IPS-18a (cell line): Measurements from ENCODE around the gene RAPH1.

ENCODE experiments used
- H3K27ac ChIP-seq: one replicate; pipeline ENCODE4 v1.5.1; 2013; ENCODE audit warnings: low read length
- H3K27me3 ChIP-seq: one replicate; pipeline ENCODE4 v1.6.1; 2013; ENCODE audit warnings: mild to moderate bottlenecking, low read length; ENCODE audit not compliant: control insufficient read depth, insufficient read depth
- H3K36me3 ChIP-seq: one replicate; pipeline ENCODE4 v1.6.1; 2013; ENCODE audit warnings: low read depth, low read length; ENCODE audit not compliant: control insufficient read depth
- H3K4me1 ChIP-seq: one replicate; pipeline ENCODE4 v1.6.1; 2013; ENCODE audit warnings: low read depth, low read length; ENCODE audit not compliant: control insufficient read depth
- H3K4me3 ChIP-seq: one replicate; pipeline ENCODE4 v1.5.1; 2013; ENCODE audit warnings: low read length
- H3K9ac ChIP-seq: one replicate; pipeline ENCODE4 v1.6.1; 2013; ENCODE audit warnings: mild to moderate bottlenecking, low read length, moderate library complexity
- H3K9me3 ChIP-seq: one replicate; pipeline ENCODE4 v1.6.1; 2013; ENCODE audit warnings: low read depth, low read length; ENCODE audit not compliant: control insufficient read depth

Gene RAPH1

GRCh38 chr2:203569677-203570316, 34.7 kb upstream of the RAPH1 start:
- no peaks in the 10 kb centered on the region for H3K4me1 ChIP-seq
- H3K4me3 ChIP-seq = no peak overlapping the region
- no peaks in the 10 kb centered on the region for H3K36me3 ChIP-seq
- H3K9ac ChIP-seq = no peak overlapping the region
- no peak overlapping the region for H3K27ac ChIP-seq
- H3K9me3 ChIP-seq = no peaks in the 10 kb centered on the region
- H3K27me3 ChIP-seq = no peaks in the 10 kb centered on the region

GRCh38 chr2:203567691-203568090, 32.6 kb upstream of the RAPH1 start:
- no peak overlapping the region for H3K9ac ChIP-seq
- H3K4me3 ChIP-seq = no peak overlapping the region
- H3K27ac ChIP-seq = no peak overlapping the region
- no peaks in the 10 kb centered on the region for H3K4me1 ChIP-seq
- no peaks in the 10 kb centered on the region for H3K9me3 ChIP-seq
- H3K27me3 ChIP-seq = no peaks in the 10 kb centered on the region
- H3K36me3 ChIP-seq = no peaks in the 10 kb centered on the region

- H3K9ac ChIP-seq = no peak overlapping the region
Observed at GRCh38 chr2:203566161-203566560, 31.1 kb upstream of the RAPH1 start.

GRCh38 chr2:203565076-203565475, 30.0 kb upstream of the RAPH1 start:
- no peaks in the 10 kb centered on the region for H3K9me3 ChIP-seq
- no peak overlapping the region for H3K9ac ChIP-seq
- H3K27ac ChIP-seq = no peak overlapping the region
- no peak overlapping the region for H3K4me3 ChIP-seq
- H3K36me3 ChIP-seq = no peaks in the 10 kb centered on the region
- H3K4me1 ChIP-seq = no peaks in the 10 kb centered on the region
- no peaks in the 10 kb centered on the region for H3K27me3 ChIP-seq

More at GRCh38 chr2:203566161-203566560, 31.1 kb upstream of the RAPH1 start:
- Histone ChIP-seq H3K27ac (no peak overlapping the region), H3K4me3 (no peak overlapping the region), H3K27me3 (no peaks in the 10 kb centered on the region), H3K9me3 (no peaks in the 10 kb centered on the region), H3K36me3 (no peaks in the 10 kb centered on the region), H3K4me1 (no peaks in the 10 kb centered on the region)

- Histone ChIP-seq H3K9me3 (no peaks in the 10 kb centered on the region), H3K4me3 (no peak overlapping the region), H3K27me3 (no peaks in the 10 kb centered on the region), H3K9ac (no peak overlapping the region), H3K36me3 (no peaks in the 10 kb centered on the region), H3K27ac (no peak overlapping the region), H3K4me1 (no peaks in the 10 kb centered on the region)
Observed at GRCh38 chr2:203562268-203562667, 27.2 kb upstream of the RAPH1 start.

- Histone ChIP-seq H3K9me3 (no peaks in the 10 kb centered on the region), H3K36me3 (no peaks in the 10 kb centered on the region), H3K27ac (no peak overlapping the region), H3K4me3 (no peak overlapping the region), H3K9ac (no peak overlapping the region), H3K27me3 (no peaks in the 10 kb centered on the region), H3K4me1 (no peaks in the 10 kb centered on the region)
Observed at GRCh38 chr2:203559641-203560040, 24.5 kb upstream of the RAPH1 start.

- no peak overlapping the region for H3K9ac ChIP-seq
- no peaks in the 10 kb centered on the region for H3K9me3 ChIP-seq
- no peaks in the 10 kb centered on the region for H3K27me3 ChIP-seq
- H3K36me3 ChIP-seq = no peaks in the 10 kb centered on the region
- H3K4me1 ChIP-seq = no peaks in the 10 kb centered on the region
- H3K4me3 ChIP-seq = no peak overlapping the region
- H3K27ac ChIP-seq = no peak overlapping the region
Observed at GRCh38 chr2:203553784-203554183, 18.7 kb upstream of the RAPH1 start.

GRCh38 chr2:203551778-203552177, 16.7 kb upstream of the RAPH1 start:
- no peaks in the 10 kb centered on the region for H3K27me3 ChIP-seq
- H3K27ac ChIP-seq = no peak overlapping the region
- H3K9me3 ChIP-seq = no peaks in the 10 kb centered on the region
- H3K4me1 ChIP-seq = no peaks in the 10 kb centered on the region
- no peak overlapping the region for H3K4me3 ChIP-seq
- no peaks in the 10 kb centered on the region for H3K36me3 ChIP-seq
- no peak overlapping the region for H3K9ac ChIP-seq

GRCh38 chr2:203550266-203550665, 15.2 kb upstream of the RAPH1 start:
- no peaks in the 10 kb centered on the region for H3K27me3 ChIP-seq
- no peaks in the 10 kb centered on the region for H3K4me1 ChIP-seq
- H3K4me3 ChIP-seq = no peak overlapping the region
- H3K36me3 ChIP-seq = no peaks in the 10 kb centered on the region
- H3K9ac ChIP-seq = no peak overlapping the region
- H3K27ac ChIP-seq = no peak overlapping the region
- no peaks in the 10 kb centered on the region for H3K9me3 ChIP-seq

- no peak overlapping the region for H3K4me3 ChIP-seq
- no peaks in the 10 kb centered on the region for H3K27me3 ChIP-seq
- no peaks in the 10 kb centered on the region for H3K9me3 ChIP-seq
- H3K4me1 ChIP-seq = no peaks in the 10 kb centered on the region
- no peaks in the 10 kb centered on the region for H3K36me3 ChIP-seq
- H3K9ac ChIP-seq = no peak overlapping the region
- no peak overlapping the region for H3K27ac ChIP-seq
Observed at GRCh38 chr2:203549406-203549805, 14.3 kb upstream of the RAPH1 start.

GRCh38 chr2:203548887-203549286, 13.8 kb upstream of the RAPH1 start:
- H3K36me3 ChIP-seq = no peaks in the 10 kb centered on the region
- H3K27me3 ChIP-seq = no peaks in the 10 kb centered on the region
- H3K9me3 ChIP-seq = no peaks in the 10 kb centered on the region
- no peak overlapping the region for H3K9ac ChIP-seq
- no peak overlapping the region for H3K4me3 ChIP-seq
- H3K27ac ChIP-seq = no peak overlapping the region
- no peaks in the 10 kb centered on the region for H3K4me1 ChIP-seq

- Histone ChIP-seq H3K36me3 (no peaks in the 10 kb centered on the region), H3K27me3 (no peaks in the 10 kb centered on the region), H3K4me3 (no peak overlapping the region), H3K9ac (no peak overlapping the region), H3K9me3 (no peaks in the 10 kb centered on the region), H3K27ac (no peak overlapping the region), H3K4me1 (no peaks in the 10 kb centered on the region)
Observed at GRCh38 chr2:203547356-203547755, 12.3 kb upstream of the RAPH1 start.
